ENCODE measurements around the gene GPR15. TPM values are rescaled to one million over a fixed set of nuclear protein-coding genes. Genes with fewer than 3 reads are reported as not detected.

Gene GPR15
- polyA plus RNA-seq, 1 donor from 2014 or later = not detected

DNA sequence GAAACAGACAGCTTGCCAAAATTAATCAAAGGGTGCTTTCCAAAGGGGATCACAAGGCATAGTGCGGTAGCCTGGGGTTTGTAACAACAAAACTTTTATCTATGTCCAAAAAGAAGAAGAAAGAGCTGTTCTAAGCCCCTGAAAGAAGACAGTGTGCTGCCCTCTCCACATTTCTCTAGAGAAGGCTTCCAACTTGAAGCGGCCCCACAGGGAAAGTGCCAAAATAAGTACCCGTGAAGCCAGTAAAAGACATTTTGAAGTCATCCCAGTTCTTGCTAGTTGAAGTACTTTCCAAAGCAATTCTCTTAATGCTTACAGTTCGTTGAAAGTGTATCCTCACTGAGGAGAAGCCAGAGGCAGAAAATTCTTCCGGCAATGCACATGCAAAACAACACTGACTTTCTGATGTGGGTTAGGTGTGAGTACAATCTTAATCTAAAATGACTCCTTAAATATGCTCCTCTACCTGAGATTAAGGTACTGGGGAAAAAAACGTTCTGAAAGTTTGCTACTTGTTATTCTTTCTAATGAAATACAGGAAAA lies 21.3 kb downstream of the GPR15 start:
- no peaks in the 10 kb centered on the region for H3K79me2 ChIP-seq (replicated peaks; ENCODE audit: insufficient read depth, low read length)
- no peaks in the 10 kb centered on the region for H3K27me3 ChIP-seq (ENCODE audit: insufficient read depth, low read depth, low read length)
- no peak overlapping the region for H3K4me3 ChIP-seq (ENCODE audit: low read length)
- no peaks in the 10 kb centered on the region for H4K20me1 ChIP-seq (ENCODE audit: insufficient read depth)
- H2AFZ ChIP-seq (ENCODE audit: low read depth, low read length) = no peak overlapping the region
- H3K9me2 ChIP-seq (ENCODE audit: insufficient read depth, low read length) = no peaks in the 10 kb centered on the region
- H3F3A ChIP-seq (ENCODE audit: insufficient read depth, low read length, poor library complexity, severe bottlenecking) = no peaks in the 10 kb centered on the region
- no peak overlapping the region for H3K9ac ChIP-seq (ENCODE audit: low read length)
- H3K9me3 ChIP-seq (ENCODE audit: low read length) = no peaks in the 10 kb centered on the region
- no peak overlapping the region for H3K27ac ChIP-seq (ENCODE audit: low read length)
- no peak overlapping the region for H3K4me2 ChIP-seq (ENCODE audit: low read length)
- TF ChIP-seq POLR2AphosphoS5 (IDR thresholded peaks at IDR 0.05) (no peak), MXI1 (conservative IDR thresholded peaks at IDR 0.05; ENCODE audit: poor library complexity, severe bottlenecking) (no peak), SMC3 (conservative IDR thresholded peaks at IDR 0.05; ENCODE audit: poor library complexity) (no peak), EZH2 (IDR thresholded peaks at IDR 0.05; ENCODE audit: borderline replicate concordance, insufficient read depth, low read length, poor library complexity, severe bottlenecking) (no peak), TAF1 (IDR thresholded peaks at IDR 0.05; ENCODE audit: low read depth) (no peak), RAD21 (conservative IDR thresholded peaks at IDR 0.05) (no peak), EP300 (conservative IDR thresholded peaks at IDR 0.05; ENCODE audit: poor library complexity, severe bottlenecking) (no peak)
- TF ChIP-seq, protein P1, sequence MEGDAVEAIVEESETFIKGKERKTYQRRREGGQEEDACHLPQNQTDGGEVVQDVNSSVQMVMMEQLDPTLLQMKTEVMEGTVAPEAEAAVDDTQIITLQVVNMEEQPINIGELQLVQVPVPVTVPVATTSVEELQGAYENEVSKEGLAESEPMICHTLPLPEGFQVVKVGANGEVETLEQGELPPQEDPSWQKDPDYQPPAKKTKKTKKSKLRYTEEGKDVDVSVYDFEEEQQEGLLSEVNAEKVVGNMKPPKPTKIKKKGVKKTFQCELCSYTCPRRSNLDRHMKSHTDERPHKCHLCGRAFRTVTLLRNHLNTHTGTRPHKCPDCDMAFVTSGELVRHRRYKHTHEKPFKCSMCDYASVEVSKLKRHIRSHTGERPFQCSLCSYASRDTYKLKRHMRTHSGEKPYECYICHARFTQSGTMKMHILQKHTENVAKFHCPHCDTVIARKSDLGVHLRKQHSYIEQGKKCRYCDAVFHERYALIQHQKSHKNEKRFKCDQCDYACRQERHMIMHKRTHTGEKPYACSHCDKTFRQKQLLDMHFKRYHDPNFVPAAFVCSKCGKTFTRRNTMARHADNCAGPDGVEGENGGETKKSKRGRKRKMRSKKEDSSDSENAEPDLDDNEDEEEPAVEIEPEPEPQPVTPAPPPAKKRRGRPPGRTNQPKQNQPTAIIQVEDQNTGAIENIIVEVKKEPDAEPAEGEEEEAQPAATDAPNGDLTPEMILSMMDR (IDR thresholded peaks at IDR 0.05; ENCODE audit: poor library complexity, severe bottlenecking) = no peak
- TF ChIP-seq, protein P2, sequence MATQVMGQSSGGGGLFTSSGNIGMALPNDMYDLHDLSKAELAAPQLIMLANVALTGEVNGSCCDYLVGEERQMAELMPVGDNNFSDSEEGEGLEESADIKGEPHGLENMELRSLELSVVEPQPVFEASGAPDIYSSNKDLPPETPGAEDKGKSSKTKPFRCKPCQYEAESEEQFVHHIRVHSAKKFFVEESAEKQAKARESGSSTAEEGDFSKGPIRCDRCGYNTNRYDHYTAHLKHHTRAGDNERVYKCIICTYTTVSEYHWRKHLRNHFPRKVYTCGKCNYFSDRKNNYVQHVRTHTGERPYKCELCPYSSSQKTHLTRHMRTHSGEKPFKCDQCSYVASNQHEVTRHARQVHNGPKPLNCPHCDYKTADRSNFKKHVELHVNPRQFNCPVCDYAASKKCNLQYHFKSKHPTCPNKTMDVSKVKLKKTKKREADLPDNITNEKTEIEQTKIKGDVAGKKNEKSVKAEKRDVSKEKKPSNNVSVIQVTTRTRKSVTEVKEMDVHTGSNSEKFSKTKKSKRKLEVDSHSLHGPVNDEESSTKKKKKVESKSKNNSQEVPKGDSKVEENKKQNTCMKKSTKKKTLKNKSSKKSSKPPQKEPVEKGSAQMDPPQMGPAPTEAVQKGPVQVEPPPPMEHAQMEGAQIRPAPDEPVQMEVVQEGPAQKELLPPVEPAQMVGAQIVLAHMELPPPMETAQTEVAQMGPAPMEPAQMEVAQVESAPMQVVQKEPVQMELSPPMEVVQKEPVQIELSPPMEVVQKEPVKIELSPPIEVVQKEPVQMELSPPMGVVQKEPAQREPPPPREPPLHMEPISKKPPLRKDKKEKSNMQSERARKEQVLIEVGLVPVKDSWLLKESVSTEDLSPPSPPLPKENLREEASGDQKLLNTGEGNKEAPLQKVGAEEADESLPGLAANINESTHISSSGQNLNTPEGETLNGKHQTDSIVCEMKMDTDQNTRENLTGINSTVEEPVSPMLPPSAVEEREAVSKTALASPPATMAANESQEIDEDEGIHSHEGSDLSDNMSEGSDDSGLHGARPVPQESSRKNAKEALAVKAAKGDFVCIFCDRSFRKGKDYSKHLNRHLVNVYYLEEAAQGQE (IDR thresholded peaks at IDR 0.05; ENCODE audit: borderline replicate concordance) = no peak
- no peaks in the 10 kb centered on the region for H3K36me3 ChIP-seq (ENCODE audit: insufficient read depth, low read length)

DNA sequence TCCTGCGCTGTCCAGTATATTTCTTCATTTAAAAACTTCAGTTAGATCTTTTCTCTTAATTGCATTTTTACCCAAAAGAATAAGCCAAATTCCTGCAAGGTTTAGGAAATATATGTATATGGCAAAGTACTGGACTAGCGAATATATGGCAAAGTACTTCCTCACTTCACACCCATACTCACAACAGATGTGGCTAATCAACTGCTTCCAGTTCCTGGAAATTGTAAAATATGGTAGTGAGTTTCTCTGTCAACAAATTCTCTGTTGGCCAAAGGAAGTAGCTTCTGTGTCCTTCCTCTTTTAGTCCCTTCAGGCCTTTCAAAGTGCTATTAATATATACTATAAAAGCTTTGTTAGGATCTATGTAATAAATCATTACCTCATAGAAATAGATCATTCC lies 22.0 kb downstream of the GPR15 start:
- Histone ChIP-seq H3K27me3 (ENCODE audit: insufficient read depth, low read depth, low read length) (no peaks in the 10 kb centered on the region), H3K9ac (ENCODE audit: low read length) (no peak overlapping the region), H3K4me3 (ENCODE audit: low read length) (no peak overlapping the region), H3K4me2 (ENCODE audit: low read length) (no peak overlapping the region), H3K9me2 (ENCODE audit: insufficient read depth, low read length) (no peaks in the 10 kb centered on the region), H3K9me3 (ENCODE audit: low read length) (no peaks in the 10 kb centered on the region), H3K79me2 (replicated peaks; ENCODE audit: insufficient read depth, low read length) (no peaks in the 10 kb centered on the region), H2AFZ (ENCODE audit: low read depth, low read length) (no peak overlapping the region), H3K27ac (ENCODE audit: low read length) (no peak overlapping the region), H4K20me1 (ENCODE audit: insufficient read depth) (no peaks in the 10 kb centered on the region), H3F3A (ENCODE audit: insufficient read depth, low read length, poor library complexity, severe bottlenecking) (no peaks in the 10 kb centered on the region), H3K36me3 (ENCODE audit: insufficient read depth, low read length) (no peaks in the 10 kb centered on the region)
- TF ChIP-seq EP300 (conservative IDR thresholded peaks at IDR 0.05; ENCODE audit: poor library complexity, severe bottlenecking) = no peak
- no peak for TF ChIP-seq EZH2 (IDR thresholded peaks at IDR 0.05; ENCODE audit: borderline replicate concordance, insufficient read depth, low read length, poor library complexity, severe bottlenecking)
- TF ChIP-seq, protein P2 (IDR thresholded peaks at IDR 0.05; ENCODE audit: borderline replicate concordance) = no peak
- TF ChIP-seq POLR2AphosphoS5 (IDR thresholded peaks at IDR 0.05) = no peak
- no peak for TF ChIP-seq SMC3 (conservative IDR thresholded peaks at IDR 0.05; ENCODE audit: poor library complexity)
- no peak for TF ChIP-seq RAD21 (conservative IDR thresholded peaks at IDR 0.05)
- no peak for TF ChIP-seq MXI1 (conservative IDR thresholded peaks at IDR 0.05; ENCODE audit: poor library complexity, severe bottlenecking)
- TF ChIP-seq TAF1 (IDR thresholded peaks at IDR 0.05; ENCODE audit: low read depth) = no peak
- TF ChIP-seq, protein P1 (IDR thresholded peaks at IDR 0.05; ENCODE audit: poor library complexity, severe bottlenecking) = no peak
